GM23338 (cell line): ENCODE data around the gene SMG1. TPM values are rescaled to one million over a fixed set of nuclear protein-coding genes. Genes with fewer than 3 reads are reported as not detected.

Experiments used
- ATAC-seq: fragments of 200-7000 bp; cut with Tn5 transposase; 3 replicates; pipeline ENCODE4 v1.9.1; 2020
- DNase-seq: peaks from one replicate; pipeline ENCODE4 v3.0.0-alpha.2; 2015; ENCODE audit warnings: low spot score
- H2AFZ ChIP-seq: fragments of 200-600 bp; sonication (generic); 2 replicates; pipeline ENCODE4 v1.8.0; 2016; ENCODE audit warnings: antibody characterized with exemption, mild to moderate bottlenecking, moderate library complexity
- H3F3A ChIP-seq: fragments of 200-600 bp; sonication (generic); replicated peaks from 2 replicates; pipeline ENCODE4 v1.8.0; 2017; ENCODE audit warnings: antibody characterized with exemption, mixed run types, low read depth
- H3K27ac ChIP-seq: fragments of 200-600 bp; sonication (generic); 2 replicates; pipeline ENCODE4 v1.6.1; 2016; ENCODE audit warnings: low read depth
- H3K27me3 ChIP-seq: fragments of 200-600 bp; sonication (generic); 2 replicates; pipeline ENCODE4 v1.8.0; 2016; ENCODE audit warnings: mild to moderate bottlenecking, mixed run types, moderate library complexity; ENCODE audit not compliant: insufficient read depth
- H3K36me3 ChIP-seq: fragments of 200-600 bp; sonication (generic); 2 replicates; pipeline ENCODE4 v1.8.0; 2016; ENCODE audit warnings: mild to moderate bottlenecking; ENCODE audit not compliant: insufficient read depth
- H3K4me1 ChIP-seq: fragments of 200-600 bp; sonication (generic); 2 replicates; pipeline ENCODE4 v1.8.0; 2016; ENCODE audit warnings: mild to moderate bottlenecking, moderate library complexity; ENCODE audit not compliant: insufficient read depth
- H3K4me2 ChIP-seq: fragments of 200-600 bp; sonication (generic); 2 replicates; pipeline ENCODE4 v1.7.1; 2017; ENCODE audit warnings: mixed run types
- H3K4me3 ChIP-seq: fragments of 200-600 bp; sonication (generic); 2 replicates; pipeline ENCODE4 v1.6.1; 2016; ENCODE audit warnings: mixed run types
- H3K79me2 ChIP-seq: fragments of 200-600 bp; sonication (generic); replicated peaks from 2 replicates; pipeline ENCODE4 v1.8.0; 2017; ENCODE audit warnings: mild to moderate bottlenecking; ENCODE audit not compliant: insufficient read depth
- H3K9me2 ChIP-seq: fragments of 200-600 bp; sonication (generic); 2 replicates; pipeline ENCODE4 v1.8.0; 2017; ENCODE audit not compliant: insufficient read depth
- H4K20me1 ChIP-seq: fragments of 200-600 bp; sonication (generic); replicated peaks from 2 replicates; pipeline ENCODE4 v1.8.0; 2017; ENCODE audit warnings: mild to moderate bottlenecking; ENCODE audit not compliant: insufficient read depth
- H3K27ac Mint-ChIP-seq: 2 replicates; pipeline ENCODE4 v1.8.0; 2020; ENCODE audit warnings: inconsistent platforms, mild to moderate bottlenecking, moderate library complexity, mixed read lengths
- H3K27me3 Mint-ChIP-seq: 3 replicates; pipeline ENCODE4 v1.8.0; 2022; ENCODE audit warnings: low read depth, mild to moderate bottlenecking, moderate library complexity, mixed read lengths, inconsistent platforms; ENCODE audit not compliant: insufficient read depth, poor library complexity
- H3K36me3 Mint-ChIP-seq: 3 replicates; pipeline ENCODE4 v1.8.0; 2021; ENCODE audit warnings: low read depth, mild to moderate bottlenecking, inconsistent platforms, moderate library complexity, mixed read lengths
- H3K4me1 Mint-ChIP-seq: 3 replicates; pipeline ENCODE4 v1.8.0; 2020; ENCODE audit warnings: mild to moderate bottlenecking, inconsistent platforms, mixed read lengths
- H3K4me3 Mint-ChIP-seq: 3 replicates; pipeline ENCODE4 v1.8.0; 2021; ENCODE audit warnings: moderate library complexity, mild to moderate bottlenecking, inconsistent platforms, mixed read lengths
- H3K9me3 Mint-ChIP-seq: 3 replicates; pipeline ENCODE4 v1.8.0; 2020; ENCODE audit warnings: moderate library complexity, mild to moderate bottlenecking, inconsistent platforms, mixed read lengths
- EZH2 ChIP-seq: fragments of 200-600 bp; sonication (generic); IDR thresholded peaks from one replicate; pipeline ENCODE4 v1.8.0; 2017; ENCODE audit warnings: antibody characterized with exemption, mild to moderate bottlenecking, low read depth; ENCODE audit not compliant: unreplicated experiment
- EZH2phosphoT487 ChIP-seq: fragments of 200-600 bp; sonication (generic); IDR thresholded peaks from one replicate; pipeline ENCODE4 v1.8.1; 2018; ENCODE audit warnings: antibody characterized with exemption; ENCODE audit not compliant: unreplicated experiment
- STAT1 ChIP-seq: IDR thresholded peaks from one replicate; pipeline ENCODE4 v1.6.1; 2016; ENCODE audit warnings: antibody characterized with exemption; ENCODE audit not compliant: unreplicated experiment
- ZNF331 ChIP-seq: fragments of 250-450 bp; sonication (Bioruptor Pico); IDR thresholded peaks from 2 replicates; pipeline ENCODE4 v1.5.0; 2020; ENCODE audit warnings: low read depth, mild to moderate bottlenecking, moderate library complexity
- polyA plus RNA-seq: library from polyadenylated mRNA; unstranded; fragments of >200 nt; fragmentation: Nextera tagmentation; extraction: Ambion mirVana; gene quantifications from 2 replicates; pipeline ENCODE4 v1.2.1, GENCODE V29; 2016
- total RNA-seq: library from RNA; depleted of rRNA; stranded (reverse); fragments of >200 nt; shearing (Covaris generic); gene quantifications from 2 replicates; pipeline ENCODE4 v1.2.3, GENCODE V29; 2014
- TF ChIP-seq, protein P1 (sequence below): fragments of 250-450 bp; sonication (Bioruptor Pico); IDR thresholded peaks from 2 replicates; pipeline ENCODE4 v1.5.0; 2020; ENCODE audit warnings: mild to moderate bottlenecking, moderate library complexity

The SMG1 gene
- total and polyA plus RNA-seq, 2 experiments from 2014 or later = 18.6 to 119 TPM

- TF ChIP-seq, protein P1, sequence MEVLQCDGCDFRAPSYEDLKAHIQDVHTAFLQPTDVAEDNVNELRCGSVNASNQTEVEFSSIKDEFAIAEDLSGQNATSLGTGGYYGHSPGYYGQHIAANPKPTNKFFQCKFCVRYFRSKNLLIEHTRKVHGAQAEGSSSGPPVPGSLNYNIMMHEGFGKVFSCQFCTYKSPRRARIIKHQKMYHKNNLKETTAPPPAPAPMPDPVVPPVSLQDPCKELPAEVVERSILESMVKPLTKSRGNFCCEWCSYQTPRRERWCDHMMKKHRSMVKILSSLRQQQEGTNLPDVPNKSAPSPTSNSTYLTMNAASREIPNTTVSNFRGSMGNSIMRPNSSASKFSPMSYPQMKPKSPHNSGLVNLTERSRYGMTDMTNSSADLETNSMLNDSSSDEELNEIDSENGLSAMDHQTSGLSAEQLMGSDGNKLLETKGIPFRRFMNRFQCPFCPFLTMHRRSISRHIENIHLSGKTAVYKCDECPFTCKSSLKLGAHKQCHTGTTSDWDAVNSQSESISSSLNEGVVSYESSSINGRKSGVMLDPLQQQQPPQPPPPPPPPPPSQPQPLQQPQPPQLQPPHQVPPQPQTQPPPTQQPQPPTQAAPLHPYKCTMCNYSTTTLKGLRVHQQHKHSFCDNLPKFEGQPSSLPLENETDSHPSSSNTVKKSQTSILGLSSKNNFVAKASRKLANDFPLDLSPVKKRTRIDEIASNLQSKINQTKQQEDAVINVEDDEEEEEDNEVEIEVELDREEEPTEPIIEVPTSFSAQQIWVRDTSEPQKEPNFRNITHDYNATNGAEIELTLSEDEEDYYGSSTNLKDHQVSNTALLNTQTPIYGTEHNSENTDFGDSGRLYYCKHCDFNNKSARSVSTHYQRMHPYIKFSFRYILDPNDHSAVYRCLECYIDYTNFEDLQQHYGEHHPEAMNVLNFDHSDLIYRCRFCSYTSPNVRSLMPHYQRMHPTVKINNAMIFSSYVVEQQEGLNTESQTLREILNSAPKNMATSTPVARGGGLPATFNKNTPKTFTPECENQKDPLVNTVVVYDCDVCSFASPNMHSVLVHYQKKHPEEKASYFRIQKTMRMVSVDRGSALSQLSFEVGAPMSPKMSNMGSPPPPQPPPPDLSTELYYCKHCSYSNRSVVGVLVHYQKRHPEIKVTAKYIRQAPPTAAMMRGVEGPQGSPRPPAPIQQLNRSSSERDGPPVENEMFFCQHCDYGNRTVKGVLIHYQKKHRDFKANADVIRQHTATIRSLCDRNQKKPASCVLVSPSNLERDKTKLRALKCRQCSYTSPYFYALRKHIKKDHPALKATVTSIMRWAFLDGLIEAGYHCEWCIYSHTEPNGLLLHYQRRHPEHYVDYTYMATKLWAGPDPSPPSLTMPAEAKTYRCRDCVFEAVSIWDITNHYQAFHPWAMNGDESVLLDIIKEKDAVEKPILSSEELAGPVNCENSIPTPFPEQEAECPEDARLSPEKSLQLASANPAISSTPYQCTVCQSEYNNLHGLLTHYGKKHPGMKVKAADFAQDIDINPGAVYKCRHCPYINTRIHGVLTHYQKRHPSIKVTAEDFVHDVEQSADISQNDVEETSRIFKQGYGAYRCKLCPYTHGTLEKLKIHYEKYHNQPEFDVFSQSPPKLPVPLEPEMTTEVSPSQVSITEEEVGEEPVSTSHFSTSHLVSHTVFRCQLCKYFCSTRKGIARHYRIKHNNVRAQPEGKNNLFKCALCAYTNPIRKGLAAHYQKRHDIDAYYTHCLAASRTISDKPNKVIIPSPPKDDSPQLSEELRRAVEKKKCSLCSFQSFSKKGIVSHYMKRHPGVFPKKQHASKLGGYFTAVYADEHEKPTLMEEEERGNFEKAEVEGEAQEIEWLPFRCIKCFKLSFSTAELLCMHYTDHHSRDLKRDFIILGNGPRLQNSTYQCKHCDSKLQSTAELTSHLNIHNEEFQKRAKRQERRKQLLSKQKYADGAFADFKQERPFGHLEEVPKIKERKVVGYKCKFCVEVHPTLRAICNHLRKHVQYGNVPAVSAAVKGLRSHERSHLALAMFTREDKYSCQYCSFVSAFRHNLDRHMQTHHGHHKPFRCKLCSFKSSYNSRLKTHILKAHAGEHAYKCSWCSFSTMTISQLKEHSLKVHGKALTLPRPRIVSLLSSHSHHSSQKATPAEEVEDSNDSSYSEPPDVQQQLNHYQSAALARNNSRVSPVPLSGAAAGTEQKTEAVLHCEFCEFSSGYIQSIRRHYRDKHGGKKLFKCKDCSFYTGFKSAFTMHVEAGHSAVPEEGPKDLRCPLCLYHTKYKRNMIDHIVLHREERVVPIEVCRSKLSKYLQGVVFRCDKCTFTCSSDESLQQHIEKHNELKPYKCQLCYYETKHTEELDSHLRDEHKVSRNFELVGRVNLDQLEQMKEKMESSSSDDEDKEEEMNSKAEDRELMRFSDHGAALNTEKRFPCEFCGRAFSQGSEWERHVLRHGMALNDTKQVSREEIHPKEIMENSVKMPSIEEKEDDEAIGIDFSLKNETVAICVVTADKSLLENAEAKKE = no peak
- TF ChIP-seq EZH2phosphoT487 = no peak
- TF ChIP-seq STAT1 = no peak
Measured at GRCh38 chr16:18804540-18804939, 121.7 kb downstream of the SMG1 start (continued).

- Histone ChIP-seq H3K79me2 (peaks cover 28% of the 10 kb centered on the region), H3K36me3 (peaks cover 10% of the 10 kb centered on the region; the same call in 1 of the 2 replicates), H3K4me1 (peaks cover 54% of the 10 kb centered on the region), H3K27ac (peak overlapping the region; percentile 51; the same call in 1 of the 2 replicates), H2AFZ (no peak overlapping the region), H3K4me3 (peak overlapping the region; percentile 17; the same call in 1 of the 2 replicates), H3K27me3 (no peaks in the 10 kb centered on the region), H4K20me1 (peaks cover 13% of the 10 kb centered on the region), H3F3A (peaks cover 4% of the 10 kb centered on the region), H3K9me2 (no peaks in the 10 kb centered on the region), H3K4me2 (peak overlapping the region; percentile 49)
- peaks cover 20% of the 10 kb centered on the region for H3K27me3 Mint-ChIP-seq
- H3K27ac Mint-ChIP-seq = peak overlapping the region; percentile 92
- no peaks in the 10 kb centered on the region for H3K9me3 Mint-ChIP-seq
- peaks cover 38% of the 10 kb centered on the region for H3K36me3 Mint-ChIP-seq
- H3K4me3 Mint-ChIP-seq = peak overlapping the region; percentile 13; the same call in 2 of the 3 replicates
- ATAC-seq = no peak
- peaks cover 53% of the 10 kb centered on the region for H3K4me1 Mint-ChIP-seq
- no peak for DNase-seq
- TF ChIP-seq EZH2 (no peak), ZNF331 (no peak)
- TF ChIP-seq, protein P1 = no peak
Measured at GRCh38 chr16:18803569-18804462, 122.4 kb downstream of the SMG1 start.
